ENCODE results near the gene CCDC192.

GRCh38 chr5:127666043-127666716 lies 37.0 kb upstream of the CCDC192 start:
- TF ChIP-seq CTCF (conservative IDR thresholded peaks at IDR 0.05 in 1 of 2, IDR thresholded peaks at IDR 0.05 in 1 of 2; ENCODE audit: extremely low read depth in 1 of 2, insufficient read depth in 1 of 2, low read depth in 1 of 2, low read length in 2 of 2) (no peak), EZH2 (IDR thresholded peaks at IDR 0.05; ENCODE audit: borderline replicate concordance, low read length) (no peak)

Data from mammary epithelial cell (primary cell).